NB4 (cell line): Measurements from ENCODE around the gene ABCB4.

Source experiments
- DNase-seq: peaks from one replicate; pipeline ENCODE4 v3.0.0; 2010; ENCODE audit warnings: low read depth
- H3K4me3 ChIP-seq: one replicate; pipeline ENCODE4 v1.5.1; 2011; ENCODE audit warnings: mild to moderate bottlenecking, low read depth, low read length, moderate library complexity
- MYC ChIP-seq: IDR thresholded peaks from 2 replicates; pipeline ENCODE4 v1.6.1; 2011; ENCODE audit warnings: low read depth, low read length
- POLR2A ChIP-seq: IDR thresholded peaks from 2 replicates; pipeline ENCODE4 v1.6.1; 2011; ENCODE audit warnings: mild to moderate bottlenecking; ENCODE audit not compliant: insufficient read length; ENCODE audit errors: extremely low read depth
- TF ChIP-seq, protein P1 (sequence below): IDR thresholded peaks from one replicate; pipeline ENCODE4 v1.5.1; 2012; ENCODE audit warnings: low read depth, low read length
- TF ChIP-seq, protein P2 (sequence below): IDR thresholded peaks from 2 replicates; pipeline ENCODE4 v1.6.1; 2011; ENCODE audit warnings: low read depth, low read length

The ABCB4 gene

DNA sequence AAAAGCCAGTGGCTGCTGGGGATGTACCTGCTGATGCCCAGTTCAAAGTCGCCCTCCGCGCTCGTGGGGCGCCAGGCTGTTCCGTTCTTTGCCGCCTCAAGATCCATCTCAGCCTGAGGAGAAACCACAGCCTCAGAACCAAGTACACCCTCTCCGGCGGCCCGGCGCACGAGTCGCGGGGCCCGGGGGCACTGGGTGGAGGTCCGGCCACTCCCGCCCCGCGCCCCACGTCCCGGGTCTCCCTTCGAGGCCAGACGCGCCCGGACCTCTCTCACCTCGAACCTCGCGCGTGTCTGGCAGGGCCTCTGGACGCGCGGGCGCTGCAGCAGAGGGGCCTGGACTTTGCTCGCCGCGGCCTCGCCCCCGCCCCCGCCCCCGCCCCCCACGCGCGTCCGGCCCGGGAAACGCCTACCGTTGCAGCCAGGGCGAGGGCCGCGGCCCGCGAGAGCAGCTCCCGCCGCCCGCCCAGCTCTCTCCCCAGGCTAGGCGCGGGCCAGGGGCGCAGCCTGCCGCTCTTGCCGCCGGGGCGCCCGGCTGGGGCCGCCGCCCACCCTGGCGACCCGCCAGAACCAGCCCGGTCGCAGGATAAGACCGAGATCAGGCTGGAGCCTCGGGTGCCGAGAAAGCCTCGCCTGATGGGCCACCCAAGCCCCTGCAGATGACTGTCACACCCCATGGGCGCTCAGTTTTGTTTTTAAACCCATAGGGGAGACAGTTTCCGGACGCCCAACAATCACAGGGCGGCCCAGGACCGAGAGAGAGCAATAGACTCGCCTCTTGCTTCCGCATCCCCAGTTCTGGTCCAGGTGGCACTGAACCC lies at the start of gene ABCB4:
ABCB4 (minus strand) TSS at position 322 of the 820 bp plus-strand sequence; CDS start at position 107, 215 bp downstream.
- no peak within 1 kb of the TSS for H3K4me3 ChIP-seq
- TF ChIP-seq POLR2A, result no peak
- TF ChIP-seq, protein P1, sequence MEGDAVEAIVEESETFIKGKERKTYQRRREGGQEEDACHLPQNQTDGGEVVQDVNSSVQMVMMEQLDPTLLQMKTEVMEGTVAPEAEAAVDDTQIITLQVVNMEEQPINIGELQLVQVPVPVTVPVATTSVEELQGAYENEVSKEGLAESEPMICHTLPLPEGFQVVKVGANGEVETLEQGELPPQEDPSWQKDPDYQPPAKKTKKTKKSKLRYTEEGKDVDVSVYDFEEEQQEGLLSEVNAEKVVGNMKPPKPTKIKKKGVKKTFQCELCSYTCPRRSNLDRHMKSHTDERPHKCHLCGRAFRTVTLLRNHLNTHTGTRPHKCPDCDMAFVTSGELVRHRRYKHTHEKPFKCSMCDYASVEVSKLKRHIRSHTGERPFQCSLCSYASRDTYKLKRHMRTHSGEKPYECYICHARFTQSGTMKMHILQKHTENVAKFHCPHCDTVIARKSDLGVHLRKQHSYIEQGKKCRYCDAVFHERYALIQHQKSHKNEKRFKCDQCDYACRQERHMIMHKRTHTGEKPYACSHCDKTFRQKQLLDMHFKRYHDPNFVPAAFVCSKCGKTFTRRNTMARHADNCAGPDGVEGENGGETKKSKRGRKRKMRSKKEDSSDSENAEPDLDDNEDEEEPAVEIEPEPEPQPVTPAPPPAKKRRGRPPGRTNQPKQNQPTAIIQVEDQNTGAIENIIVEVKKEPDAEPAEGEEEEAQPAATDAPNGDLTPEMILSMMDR, result no peak
- TF ChIP-seq MYC, result no peak
- TF ChIP-seq, protein P2, sequence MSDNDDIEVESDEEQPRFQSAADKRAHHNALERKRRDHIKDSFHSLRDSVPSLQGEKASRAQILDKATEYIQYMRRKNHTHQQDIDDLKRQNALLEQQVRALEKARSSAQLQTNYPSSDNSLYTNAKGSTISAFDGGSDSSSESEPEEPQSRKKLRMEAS, result no peak
- DNase-seq, result no peak

DNA sequence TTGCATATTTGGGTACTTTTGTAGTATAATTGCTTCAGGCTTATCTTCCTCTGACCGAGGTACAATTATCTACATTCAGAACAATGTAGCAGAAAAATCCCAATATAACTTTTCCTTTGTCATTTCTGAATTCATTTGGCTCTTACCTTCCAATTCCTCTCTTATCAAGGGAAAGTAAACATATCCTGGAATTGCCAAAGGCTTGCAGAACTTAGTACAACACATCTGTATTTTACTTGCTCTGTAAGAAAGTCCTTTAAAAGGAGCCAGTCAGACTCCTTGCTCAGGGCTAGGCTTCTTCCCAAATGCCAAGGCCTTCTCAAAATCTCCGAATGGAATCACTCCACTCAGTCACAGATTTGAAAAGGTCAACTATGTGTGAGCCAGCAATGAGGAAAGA lies 43.3 kb upstream of the ABCB4 start:
- DNase-seq, result no peak
- H3K4me3 ChIP-seq, result no peak overlapping the region
- TF ChIP-seq MYC, result no peak
- TF ChIP-seq, protein P2, result no peak
- TF ChIP-seq, protein P1, result no peak

DNA sequence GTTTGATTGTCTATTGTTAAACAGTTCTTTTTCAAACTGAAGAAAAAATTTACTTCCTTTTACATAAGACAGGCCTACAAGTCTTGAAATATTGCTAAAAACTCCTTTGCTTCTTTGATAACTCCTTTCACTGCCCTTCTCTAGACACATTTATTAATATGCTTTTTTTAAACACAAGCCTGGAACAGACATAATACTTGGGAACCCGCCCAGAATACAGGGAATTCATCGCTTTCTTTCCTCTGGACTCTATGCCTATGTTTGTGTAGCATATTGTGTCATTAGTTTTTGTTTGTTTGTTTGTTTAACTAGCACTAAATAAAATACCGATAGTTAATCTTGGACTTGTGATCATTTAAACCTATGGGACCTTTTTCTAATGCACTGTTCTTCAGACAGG lies 42.4 kb upstream of the ABCB4 start:
- no peak for DNase-seq
- H3K4me3 ChIP-seq, result no peak overlapping the region

DNA sequence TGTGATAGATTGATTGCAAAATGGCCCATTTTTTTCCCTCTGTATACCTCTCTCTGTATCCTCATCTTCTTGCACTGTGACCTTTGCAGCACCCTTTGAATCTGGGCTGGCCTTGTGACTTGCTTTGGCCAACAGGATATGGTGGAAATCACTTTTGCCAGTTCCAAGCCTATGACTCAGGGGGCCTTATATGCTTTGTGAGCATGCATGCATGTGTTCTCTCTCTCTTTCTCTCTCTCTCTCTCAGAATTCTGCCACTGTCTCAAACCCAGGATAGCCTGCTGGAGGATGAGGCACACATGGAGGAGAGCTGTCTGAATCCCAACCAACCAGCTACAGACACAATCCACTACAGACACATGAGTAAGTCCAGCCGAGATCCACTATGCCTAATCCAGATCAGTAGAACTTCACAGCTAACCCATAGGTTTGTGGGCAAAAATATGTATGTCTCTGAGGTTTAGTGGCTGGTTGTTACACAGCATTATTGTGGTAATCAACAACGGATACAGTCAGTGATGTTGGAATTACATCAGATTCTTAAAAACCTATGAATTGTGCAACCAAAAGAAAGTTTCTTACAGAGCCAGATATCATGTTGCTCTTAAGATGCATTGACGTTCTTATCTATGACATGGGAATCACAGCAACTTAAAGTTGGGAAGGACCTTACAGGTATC lies 41.8 kb upstream of the ABCB4 start:
- peak; percentile 4 for DNase-seq

More for the DNA sequence above, 42.4 kb upstream of the ABCB4 start:
- TF ChIP-seq, protein P1, result no peak
- TF ChIP-seq POLR2A, result no peak
- TF ChIP-seq, protein P2, result no peak
- no peak for TF ChIP-seq MYC

DNA sequence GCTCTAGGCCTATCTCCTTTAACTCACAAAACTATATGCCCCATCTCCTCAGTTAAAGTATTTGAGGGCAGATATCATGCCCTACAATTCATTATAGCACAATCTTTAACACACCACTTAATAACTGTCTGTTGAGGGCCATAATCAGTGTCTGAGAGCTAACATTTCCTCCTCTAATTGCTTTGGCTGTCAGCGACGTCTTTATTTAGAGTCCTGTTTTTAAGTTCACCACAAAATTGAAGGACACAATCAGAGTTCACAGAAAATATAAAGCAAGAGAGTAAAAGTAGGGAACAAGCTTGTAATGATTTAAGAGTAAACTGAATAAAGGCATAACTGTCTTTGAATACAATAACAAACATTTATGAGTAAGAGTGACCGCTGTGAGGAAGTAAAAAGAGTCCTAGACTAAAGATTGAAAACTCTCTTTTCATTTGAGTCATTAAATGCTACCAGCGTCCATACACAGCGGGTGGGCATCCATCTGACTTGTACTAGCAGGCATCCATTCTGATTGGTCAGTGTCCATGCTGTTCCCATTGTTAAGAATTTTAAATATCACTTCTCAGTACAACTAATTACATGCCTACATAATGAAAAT lies 38.4 kb upstream of the ABCB4 start:
- no peak for TF ChIP-seq POLR2A
- no peak for TF ChIP-seq MYC
- TF ChIP-seq, protein P1, result no peak
- TF ChIP-seq, protein P2, result no peak
- DNase-seq, result no peak
- no peak overlapping the region for H3K4me3 ChIP-seq

More for the DNA sequence above, 41.8 kb upstream of the ABCB4 start:
- TF ChIP-seq, protein P1, result no peak
- TF ChIP-seq, protein P2, result no peak
- TF ChIP-seq MYC, result no peak
- no peak for TF ChIP-seq POLR2A
- H3K4me3 ChIP-seq, result no peak overlapping the region
